Ishikawa (cell line): ENCODE measurements around the gene TNFRSF8.

Experiments
- CEBPB ChIP-seq: IDR thresholded peaks from 2 replicates; pipeline ENCODE4 v1.6.1; 2012
- CREB1 ChIP-seq: IDR thresholded peaks from 2 replicates; pipeline ENCODE4 v1.6.1; 2012; ENCODE audit warnings: low read depth
- EGR1 ChIP-seq: IDR thresholded peaks from 2 replicates; pipeline ENCODE4 v1.6.1; 2012
- EP300 ChIP-seq: IDR thresholded peaks from 2 replicates; pipeline ENCODE4 v1.6.1; 2012; ENCODE audit warnings: borderline replicate concordance
- FOXM1 ChIP-seq: IDR thresholded peaks from 2 replicates; pipeline ENCODE4 v1.6.1; 2012; ENCODE audit warnings: low read depth, borderline replicate concordance
- MAX ChIP-seq: IDR thresholded peaks from 2 replicates; pipeline ENCODE4 v1.6.1; 2012
- NFIC ChIP-seq: IDR thresholded peaks from 2 replicates; pipeline ENCODE4 v1.6.1; 2012
- RAD21 ChIP-seq: IDR thresholded peaks from 2 replicates; pipeline ENCODE4 v1.6.1; 2012; ENCODE audit warnings: low read depth
- REST ChIP-seq: IDR thresholded peaks from 2 replicates; pipeline ENCODE4 v1.6.1; 2012; ENCODE audit warnings: low read depth, mild to moderate bottlenecking
- TAF1 ChIP-seq: IDR thresholded peaks from 2 replicates; pipeline ENCODE4 v1.6.1; 2012; ENCODE audit warnings: low read depth, mild to moderate bottlenecking
- TCF12 ChIP-seq: IDR thresholded peaks from 2 replicates; pipeline ENCODE4 v1.6.1; 2012; ENCODE audit warnings: low read depth
- TEAD4 ChIP-seq: IDR thresholded peaks from 2 replicates; pipeline ENCODE4 v1.6.1; 2012
- USF1 ChIP-seq: IDR thresholded peaks from 2 replicates; pipeline ENCODE4 v1.6.1; 2012
- YY1 ChIP-seq: IDR thresholded peaks from 2 replicates; pipeline ENCODE4 v1.6.1; 2012; ENCODE audit warnings: low read depth
- ZBTB7A ChIP-seq: IDR thresholded peaks from 2 replicates; pipeline ENCODE4 v1.6.1; 2012; ENCODE audit warnings: low read depth

TNFRSF8 gene

GRCh38 chr1:12184008-12184681, 121.0 kb downstream of the TNFRSF8 start:
- TF ChIP-seq ZBTB7A (0 out of 2 replicates have a peak, but pooled peaks have one; percentile 26), TAF1 (no peak)

- TF ChIP-seq RAD21: no peak
- no peak for TF ChIP-seq FOXM1
- no peak for TF ChIP-seq USF1
- no peak for TF ChIP-seq MAX
- TF ChIP-seq TAF1: no peak
- TF ChIP-seq ZBTB7A: no peak
- TF ChIP-seq YY1: no peak
- no peak for TF ChIP-seq TEAD4
- no peak for TF ChIP-seq REST
- no peak for TF ChIP-seq CREB1
- no peak for TF ChIP-seq NFIC
- TF ChIP-seq EP300: no peak
- TF ChIP-seq CEBPB: no peak
- TF ChIP-seq TCF12: no peak
- no peak for TF ChIP-seq EGR1
Measured at GRCh38 chr1:12185036-12185917, 122.2 kb downstream of the TNFRSF8 start.

- TF ChIP-seq NFIC: no peak
- no peak for TF ChIP-seq RAD21
- no peak for TF ChIP-seq CEBPB
- TF ChIP-seq REST: no peak
- TF ChIP-seq USF1: no peak
- TF ChIP-seq FOXM1: no peak
- TF ChIP-seq TAF1: no peak
- no peak for TF ChIP-seq TCF12
- TF ChIP-seq CREB1: no peak
- no peak for TF ChIP-seq EGR1
- no peak for TF ChIP-seq MAX
- no peak for TF ChIP-seq TEAD4
- TF ChIP-seq ZBTB7A: no peak
- TF ChIP-seq EP300: no peak
- no peak for TF ChIP-seq YY1
Measured at GRCh38 chr1:12185918-12186678, 123.0 kb downstream of the TNFRSF8 start.

- TF ChIP-seq TEAD4 (no peak), RAD21 (no peak), EGR1 (no peak), NFIC (no peak), MAX (no peak), CEBPB (no peak)
Measured at GRCh38 chr1:12186679-12186985, 123.5 kb downstream of the TNFRSF8 start.

- TF ChIP-seq YY1 (no peak), CREB1 (no peak), REST (no peak), NFIC (no peak), ZBTB7A (no peak)
Measured at GRCh38 chr1:12188115-12188514, 125.0 kb downstream of the TNFRSF8 start.
